Endodermal cell (in vitro differentiated cells): ENCODE measurements around the gene MEDAG. TPM values are rescaled to one million over a fixed set of nuclear protein-coding genes. Genes with fewer than 3 reads are reported as not detected.

ENCODE experiments used
- DNase-seq: peaks from one replicate; pipeline ENCODE4 v3.0.0-alpha.2; 2017
- H3K27ac ChIP-seq: 2 replicates; pipeline ENCODE4 v1.5.1; 2013; ENCODE audit warnings: mild to moderate bottlenecking, low read depth, low read length, moderate library complexity
- H3K27me3 ChIP-seq: 2 replicates; pipeline ENCODE4 v1.6.1; 2013; ENCODE audit warnings: mild to moderate bottlenecking, low read length, moderate library complexity; ENCODE audit not compliant: insufficient read depth, control insufficient read depth, poor library complexity, severe bottlenecking
- H3K36me3 ChIP-seq: 2 replicates; pipeline ENCODE4 v1.7.0; 2013; ENCODE audit warnings: mild to moderate bottlenecking, low read length, moderate library complexity; ENCODE audit not compliant: control insufficient read depth, insufficient read depth
- H3K4me1 ChIP-seq: one replicate; pipeline ENCODE4 v1.7.0; 2013; ENCODE audit warnings: low read length; ENCODE audit not compliant: control insufficient read depth, insufficient read depth
- H3K4me3 ChIP-seq: 2 replicates; pipeline ENCODE4 v1.5.1; 2013; ENCODE audit warnings: mild to moderate bottlenecking, low read length, moderate library complexity
- H3K9ac ChIP-seq: 2 replicates; pipeline ENCODE4 v1.6.1; 2013; ENCODE audit warnings: mild to moderate bottlenecking, low read length, moderate library complexity; ENCODE audit not compliant: poor library complexity, severe bottlenecking; ENCODE audit errors: extremely low read depth
- H3K9me3 ChIP-seq: 2 replicates; pipeline ENCODE4 v1.6.1; 2013; ENCODE audit warnings: mild to moderate bottlenecking, low read length, moderate library complexity; ENCODE audit not compliant: control insufficient read depth
- H3K27ac Mint-ChIP-seq: 2 replicates; pipeline ENCODE4 v1.8.0; 2020; ENCODE audit warnings: mixed read lengths
- H3K27me3 Mint-ChIP-seq: 2 replicates; pipeline ENCODE4 v1.8.0; 2021; ENCODE audit warnings: mild to moderate bottlenecking, mixed read lengths; ENCODE audit not compliant: insufficient read depth
- H3K36me3 Mint-ChIP-seq: 2 replicates; pipeline ENCODE4 v1.8.0; 2020; ENCODE audit warnings: low read depth, mixed read lengths
- H3K4me1 Mint-ChIP-seq: 2 replicates; pipeline ENCODE4 v1.8.0; 2020; ENCODE audit warnings: mixed read lengths
- H3K4me3 Mint-ChIP-seq: 2 replicates; pipeline ENCODE4 v1.8.0; 2020; ENCODE audit warnings: mild to moderate bottlenecking, moderate library complexity, mixed read lengths
- H3K9me3 Mint-ChIP-seq: 2 replicates; pipeline ENCODE4 v1.8.0; 2020; ENCODE audit warnings: mild to moderate bottlenecking, mixed read lengths
- WGBS, 2 experiments: methylation state at CpG; one replicate each; pipeline versions ENCODE4 v1.1.5 to v1.1.7; 2013; ENCODE audit warnings: missing lambda C conversion rate in 2 of 2, mixed read lengths in 1 of 2; ENCODE audit not compliant: insufficient coverage in 1 of 2, insufficient read length in 1 of 2; 5-methylcytosine and 5-hydroxymethylcytosine counted together
- total RNA-seq, 2 donors: library from RNA; stranded (reverse); fragmentation: NEBNext Ultra II Directional in 1 of 2; extraction: Animal tissue kit (Norgen Biotek cat#: 25700) in 1 of 2; gene quantifications; 2 replicates in 1 of 2; 3 replicates in 1 of 2; pipeline ENCODE4 v1.2.1, GENCODE V29; 2021
- TF ChIP-seq, protein P1 (sequence below): fragments of 200-600 bp; sonication (generic); conservative IDR thresholded peaks from 2 replicates; pipeline ENCODE4 v1.5.0; 2021; ENCODE audit warnings: antibody characterized with exemption, mild to moderate bottlenecking

The MEDAG gene
- total RNA-seq, 2 donors from 2014 or later: 0.13 to 0.33 TPM

DNA sequence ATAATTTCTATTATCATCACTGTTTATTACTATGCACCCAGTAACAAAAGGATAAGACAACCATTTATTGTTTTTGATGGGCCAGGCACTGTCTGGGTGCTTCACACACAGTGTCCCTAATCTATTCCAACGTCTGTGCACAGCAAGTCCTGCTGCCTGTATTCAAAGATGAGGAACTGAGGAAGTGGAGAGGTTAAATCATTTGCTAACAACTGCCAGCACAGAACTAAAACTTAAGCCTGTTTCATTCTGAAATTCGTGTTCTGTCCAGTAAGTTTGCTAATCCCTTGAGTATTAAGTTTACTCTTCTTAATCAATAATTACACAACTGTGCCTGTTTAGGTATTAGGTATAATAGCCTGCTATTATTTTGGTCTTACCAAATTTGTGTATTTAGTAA is 68.3 kb downstream of the MEDAG start:
- H3K27ac ChIP-seq: no peak overlapping the region
- no peak for DNase-seq
- H3K9ac ChIP-seq: no peak overlapping the region
- Mint-ChIP-seq H3K9me3 (no peaks in the 10 kb centered on the region), H3K27me3 (peaks cover 4% of the 10 kb centered on the region), H3K4me3 (no peak overlapping the region), H3K4me1 (no peaks in the 10 kb centered on the region), H3K36me3 (no peaks in the 10 kb centered on the region), H3K27ac (no peak overlapping the region)
- H3K4me1 ChIP-seq: no peaks in the 10 kb centered on the region
- TF ChIP-seq, protein P1, sequence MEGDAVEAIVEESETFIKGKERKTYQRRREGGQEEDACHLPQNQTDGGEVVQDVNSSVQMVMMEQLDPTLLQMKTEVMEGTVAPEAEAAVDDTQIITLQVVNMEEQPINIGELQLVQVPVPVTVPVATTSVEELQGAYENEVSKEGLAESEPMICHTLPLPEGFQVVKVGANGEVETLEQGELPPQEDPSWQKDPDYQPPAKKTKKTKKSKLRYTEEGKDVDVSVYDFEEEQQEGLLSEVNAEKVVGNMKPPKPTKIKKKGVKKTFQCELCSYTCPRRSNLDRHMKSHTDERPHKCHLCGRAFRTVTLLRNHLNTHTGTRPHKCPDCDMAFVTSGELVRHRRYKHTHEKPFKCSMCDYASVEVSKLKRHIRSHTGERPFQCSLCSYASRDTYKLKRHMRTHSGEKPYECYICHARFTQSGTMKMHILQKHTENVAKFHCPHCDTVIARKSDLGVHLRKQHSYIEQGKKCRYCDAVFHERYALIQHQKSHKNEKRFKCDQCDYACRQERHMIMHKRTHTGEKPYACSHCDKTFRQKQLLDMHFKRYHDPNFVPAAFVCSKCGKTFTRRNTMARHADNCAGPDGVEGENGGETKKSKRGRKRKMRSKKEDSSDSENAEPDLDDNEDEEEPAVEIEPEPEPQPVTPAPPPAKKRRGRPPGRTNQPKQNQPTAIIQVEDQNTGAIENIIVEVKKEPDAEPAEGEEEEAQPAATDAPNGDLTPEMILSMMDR: no peak
- no peaks in the 10 kb centered on the region for H3K36me3 ChIP-seq
- WGBS, 2 experiments: 54 to 88% methylated on average over 1 to 2 of the region's 2 CpGs
- no peak overlapping the region for H3K4me3 ChIP-seq
- no peaks in the 10 kb centered on the region for H3K27me3 ChIP-seq
- H3K9me3 ChIP-seq: no peaks in the 10 kb centered on the region

Other genes with a start within 250 kb of the MEDAG start
- gene ALOX5AP, start 170.7 kb upstream of the MEDAG start, total RNA-seq: not detected
- not detected for gene TEX26, start 26.4 kb downstream of the MEDAG start, total RNA-seq